ENCODE results near the gene REL. TPM values are rescaled to one million over a fixed set of nuclear protein-coding genes. Genes with fewer than 3 reads are reported as not detected.

Gene REL
- total RNA-seq, 2 donors from 2014 or later, result 10.4 to 11.2 TPM

GRCh38 chr2:60948161-60948560, 66.8 kb downstream of the REL start:
- Histone ChIP-seq H3K27me3 (no peaks in the 10 kb centered on the region), H3K4me3 (no peak overlapping the region), H3K27ac (no peak overlapping the region), H3K4me1 (no peaks in the 10 kb centered on the region), H3K36me3 (replicated peaks in 1 of 2; ENCODE audit: insufficient read depth in 1 of 2, low read depth in 2 of 2) (no peaks in the 10 kb centered on the region), H3K9me3 (no peaks in the 10 kb centered on the region)
- intact Hi-C loops (cut with DNase I), result no loop called here
- ATAC-seq (no peak), DNase-seq (no peak)
- 95 to 98% methylated on average over 8 of the region's 8 CpGs for WGBS, 2 donors
- TF ChIP-seq POLR2A (IDR thresholded peaks at IDR 0.05), result no peak
- no peak for TF ChIP-seq CTCF (IDR thresholded peaks at IDR 0.05)

GRCh38 chr2:60948926-60949579, 67.7 kb downstream of the REL start:
- TF ChIP-seq CTCF (IDR thresholded peaks at IDR 0.05) (no peak), POLR2A (IDR thresholded peaks at IDR 0.05) (no peak)
- H3K36me3 ChIP-seq (replicated peaks in 1 of 2; ENCODE audit: insufficient read depth in 1 of 2, low read depth in 2 of 2), result no peaks in the 10 kb centered on the region
- no peak for DNase-seq
- H3K9me3 ChIP-seq, result no peaks in the 10 kb centered on the region
- no peaks in the 10 kb centered on the region for H3K27me3 ChIP-seq
- no peaks in the 10 kb centered on the region for H3K4me1 ChIP-seq
- no peak for ATAC-seq
- no peak overlapping the region for H3K4me3 ChIP-seq
- intact Hi-C loops (cut with DNase I), result no loop called here
- WGBS, 2 donors, result 88 to 89% methylated on average over 6 of the region's 6 CpGs
- no peak overlapping the region for H3K27ac ChIP-seq

- 63 to 67% methylated on average over 2 of the region's 2 CpGs for WGBS, 2 donors
- TF ChIP-seq CTCF (IDR thresholded peaks at IDR 0.05) (no peak), POLR2A (IDR thresholded peaks at IDR 0.05) (no peak)
- Histone ChIP-seq H3K27ac (no peak overlapping the region), H3K27me3 (no peaks in the 10 kb centered on the region), H3K9me3 (no peaks in the 10 kb centered on the region), H3K36me3 (replicated peaks in 1 of 2; ENCODE audit: insufficient read depth in 1 of 2, low read depth in 2 of 2) (no peaks in the 10 kb centered on the region), H3K4me1 (peaks cover 6% of the 10 kb centered on the region), H3K4me3 (no peak overlapping the region)
- no peak for ATAC-seq
- intact Hi-C loops (cut with DNase I), result no loop called here
- DNase-seq, result no peak
Observed at GRCh38 chr2:60954139-60954538, 72.8 kb downstream of the REL start.

- no peak for ATAC-seq
- H3K36me3 ChIP-seq (replicated peaks in 1 of 2; ENCODE audit: insufficient read depth in 1 of 2, low read depth in 2 of 2), result no peaks in the 10 kb centered on the region
- H3K27ac ChIP-seq, result no peak overlapping the region
- no peaks in the 10 kb centered on the region for H3K27me3 ChIP-seq
- no peaks in the 10 kb centered on the region for H3K9me3 ChIP-seq
- H3K4me3 ChIP-seq, result no peak overlapping the region
- DNase-seq, result no peak
- WGBS, 2 donors, result 78 to 100% methylated on average over 3 to 8 of the region's 8 CpGs
- TF ChIP-seq POLR2A (IDR thresholded peaks at IDR 0.05) (no peak), CTCF (IDR thresholded peaks at IDR 0.05) (no peak)
- intact Hi-C loops (cut with DNase I), result no loop called here
- peaks cover 6% of the 10 kb centered on the region for H3K4me1 ChIP-seq
Observed at GRCh38 chr2:60957224-60957623, 75.8 kb downstream of the REL start.

- TF ChIP-seq POLR2A (IDR thresholded peaks at IDR 0.05) (no peak), CTCF (IDR thresholded peaks at IDR 0.05) (no peak)
- Histone ChIP-seq H3K27ac (no peak overlapping the region), H3K4me1 (peaks cover 6% of the 10 kb centered on the region), H3K27me3 (no peaks in the 10 kb centered on the region), H3K9me3 (no peaks in the 10 kb centered on the region), H3K36me3 (replicated peaks in 1 of 2; ENCODE audit: insufficient read depth in 1 of 2, low read depth in 2 of 2) (no peaks in the 10 kb centered on the region), H3K4me3 (no peak overlapping the region)
- peak; percentile 52 for ATAC-seq
- WGBS, 2 donors, result 58 to 60% methylated on average over 4 to 5 of the region's 5 CpGs
- intact Hi-C loops (cut with DNase I), result no loop called here
- DNase-seq, result peak; percentile 52 to 67 (median 61)
Observed at GRCh38 chr2:60957643-60958042, 76.3 kb downstream of the REL start.
